AG04450 (cell line): Measurements from ENCODE around the gene EHBP1L1. TPM values are rescaled to one million over a fixed set of nuclear protein-coding genes. Genes with fewer than 3 reads are reported as not detected.

Experiments
- CTCF ChIA-PET: fragments of 300-600, 350-600 bp; formaldehyde crosslinking; extraction: SDS; loops from one replicate; lab custom pipeline; 2022; ENCODE audit warnings: antibody characterized with exemption, inconsistent platforms; lab: Charles Lee
- POLR2A ChIA-PET: fragments of 350-600 bp; formaldehyde crosslinking; extraction: SDS; loops from one replicate; lab custom pipeline; 2021; ENCODE audit warnings: antibody characterized with exemption, inconsistent platforms; lab: Yijun Ruan, JAX
- DNase-seq: peaks from one replicate; pipeline ENCODE4 v3.0.0-alpha.2; 2011; ENCODE audit warnings: low read depth, low spot score
- H3K27ac ChIP-seq: one replicate; pipeline ENCODE4 v1.5.1; 2012; ENCODE audit warnings: low read depth, low read length, control low read depth
- H3K27me3 ChIP-seq: one replicate; pipeline ENCODE4 v1.6.0; 2012; ENCODE audit warnings: low read length; ENCODE audit not compliant: control insufficient read depth, insufficient read depth
- H3K4me3 ChIP-seq: 2 replicates; pipeline ENCODE4 v1.5.1; 2011; ENCODE audit warnings: mild to moderate bottlenecking, low read depth, low read length, control low read depth
- H3K9me3 ChIP-seq: 2 replicates; pipeline ENCODE4 v1.5.1; 2012; ENCODE audit warnings: low read length; ENCODE audit not compliant: control insufficient read depth, insufficient read depth
- polyA plus RNA-seq: library from polyadenylated mRNA; depleted of rRNA; stranded (reverse); fragments of >200 nt; gene quantifications from 2 replicates; pipeline ENCODE4 v1.2.3, GENCODE V29; 2011
- TF ChIP-seq, protein P1 (sequence below): IDR thresholded peaks from 2 replicates; pipeline ENCODE4 v1.5.1; 2011; ENCODE audit warnings: low read depth, low read length, control low read depth, inconsistent platforms

EHBP1L1 gene
- polyA plus RNA-seq, 1 experiment = 11.3 TPM

DNA sequence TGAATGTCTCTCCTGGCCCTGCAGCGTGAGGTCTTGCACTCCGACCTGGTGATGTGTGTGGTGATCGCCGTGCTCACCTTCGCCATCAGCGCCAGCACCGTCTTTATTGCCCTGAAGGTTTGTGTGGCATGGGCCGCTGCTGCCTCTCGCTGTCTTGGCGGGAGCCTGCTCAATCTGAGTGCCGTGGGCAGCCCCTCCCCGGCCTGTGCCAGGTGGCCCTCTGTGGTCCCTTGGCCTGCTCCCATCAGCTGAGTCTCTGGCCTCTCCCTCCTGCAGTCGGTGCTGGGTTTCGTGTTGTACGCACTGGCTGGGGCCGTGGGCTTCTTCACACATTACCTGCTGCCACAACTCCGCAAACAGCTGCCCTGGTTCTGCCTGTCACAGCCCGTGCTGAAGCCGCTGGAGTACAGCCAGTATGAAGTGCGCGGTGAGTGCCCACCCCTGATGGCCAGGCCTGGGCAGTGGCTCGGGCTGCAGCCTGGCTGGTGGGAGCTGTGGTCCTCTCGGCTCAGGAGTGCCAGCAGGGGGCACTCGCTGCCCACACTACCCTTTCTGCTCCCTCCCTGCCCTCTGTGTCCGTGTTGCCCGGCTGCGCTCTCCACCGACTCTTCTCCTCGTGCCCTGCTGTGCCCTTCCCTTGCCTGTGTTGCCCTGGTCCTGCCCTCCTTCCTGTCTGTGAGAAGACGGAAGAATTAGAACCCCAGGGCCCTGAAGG is 49.9 kb downstream of the EHBP1L1 start:
- ChIA-PET CTCF (interaction anchor here (0.9 to 1.2 kb wide), 2 partner anchors 11 to 12 kb away, joined by 3 read pairs; no protein-coding TSS in a partner anchor), POLR2A (no interaction called here)
- H3K4me3 ChIP-seq = no peak overlapping the region
- H3K27me3 ChIP-seq = no peaks in the 10 kb centered on the region
- H3K27ac ChIP-seq = no peak overlapping the region
- no peaks in the 10 kb centered on the region; the same call in 1 of the 2 replicates for H3K9me3 ChIP-seq
- TF ChIP-seq, protein P1, sequence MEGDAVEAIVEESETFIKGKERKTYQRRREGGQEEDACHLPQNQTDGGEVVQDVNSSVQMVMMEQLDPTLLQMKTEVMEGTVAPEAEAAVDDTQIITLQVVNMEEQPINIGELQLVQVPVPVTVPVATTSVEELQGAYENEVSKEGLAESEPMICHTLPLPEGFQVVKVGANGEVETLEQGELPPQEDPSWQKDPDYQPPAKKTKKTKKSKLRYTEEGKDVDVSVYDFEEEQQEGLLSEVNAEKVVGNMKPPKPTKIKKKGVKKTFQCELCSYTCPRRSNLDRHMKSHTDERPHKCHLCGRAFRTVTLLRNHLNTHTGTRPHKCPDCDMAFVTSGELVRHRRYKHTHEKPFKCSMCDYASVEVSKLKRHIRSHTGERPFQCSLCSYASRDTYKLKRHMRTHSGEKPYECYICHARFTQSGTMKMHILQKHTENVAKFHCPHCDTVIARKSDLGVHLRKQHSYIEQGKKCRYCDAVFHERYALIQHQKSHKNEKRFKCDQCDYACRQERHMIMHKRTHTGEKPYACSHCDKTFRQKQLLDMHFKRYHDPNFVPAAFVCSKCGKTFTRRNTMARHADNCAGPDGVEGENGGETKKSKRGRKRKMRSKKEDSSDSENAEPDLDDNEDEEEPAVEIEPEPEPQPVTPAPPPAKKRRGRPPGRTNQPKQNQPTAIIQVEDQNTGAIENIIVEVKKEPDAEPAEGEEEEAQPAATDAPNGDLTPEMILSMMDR = peak; percentile 45
- DNase-seq = no peak

DNA sequence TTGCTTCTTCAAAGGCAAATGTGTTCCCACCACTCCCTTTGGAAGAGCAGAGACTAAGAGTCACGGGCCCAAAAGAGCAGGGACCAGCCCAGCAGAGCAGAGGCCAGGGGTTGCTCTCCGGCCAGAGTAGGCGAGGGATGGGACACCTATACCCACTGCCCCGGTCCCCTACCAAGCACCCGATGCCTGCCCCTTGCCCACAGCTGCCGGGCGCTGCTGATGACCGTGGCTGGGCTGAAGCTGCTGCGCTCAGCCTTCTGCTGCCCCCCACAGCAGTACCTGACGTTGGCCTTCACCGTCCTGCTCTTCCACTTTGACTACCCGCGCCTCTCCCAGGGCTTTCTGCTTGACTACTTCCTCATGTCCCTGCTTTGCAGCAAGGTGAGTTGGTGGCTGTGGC is 51.3 kb downstream of the EHBP1L1 start:
- Histone ChIP-seq H3K4me3 (no peak overlapping the region), H3K27ac (no peak overlapping the region), H3K27me3 (no peaks in the 10 kb centered on the region), H3K9me3 (no peaks in the 10 kb centered on the region; the same call in 1 of the 2 replicates)
- CTCF ChIA-PET = interaction anchor here (0.5 to 1.2 kb wide), 3 partner anchors 12 to 261 kb away, joined by 3 to 6 read pairs (median 3); partner anchors contain the start of gene FIBP
- TF ChIP-seq, protein P1 = no peak
- DNase-seq = no peak
- POLR2A ChIA-PET = no interaction called here

DNA sequence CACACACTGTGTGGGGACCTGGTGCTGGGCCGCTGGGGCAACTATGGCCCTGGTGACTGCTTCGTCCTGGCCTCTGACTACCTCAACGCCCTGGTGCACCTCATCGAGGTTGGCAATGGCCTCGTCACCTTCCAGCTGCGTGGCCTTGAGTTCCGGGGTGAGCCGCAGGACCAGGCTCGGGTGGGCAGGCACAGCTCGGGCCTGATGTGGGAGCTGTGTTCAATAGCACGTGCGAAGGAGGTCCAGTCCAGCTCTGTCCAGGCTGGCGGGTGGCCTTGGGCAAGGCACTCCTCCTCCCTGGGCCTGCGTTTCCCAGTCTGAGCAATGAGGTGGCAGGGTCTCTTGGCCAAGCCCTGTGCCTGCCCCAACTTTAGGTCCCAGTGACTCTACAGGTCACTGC is 53.7 kb downstream of the EHBP1L1 start:
- Histone ChIP-seq H3K9me3 (no peaks in the 10 kb centered on the region; the same call in 1 of the 2 replicates), H3K4me3 (no peak overlapping the region), H3K27me3 (no peaks in the 10 kb centered on the region), H3K27ac (no peak overlapping the region)
- TF ChIP-seq, protein P1 = no peak
- no peak for DNase-seq
- POLR2A ChIA-PET = no interaction called here
- CTCF ChIA-PET = no interaction called here

DNA sequence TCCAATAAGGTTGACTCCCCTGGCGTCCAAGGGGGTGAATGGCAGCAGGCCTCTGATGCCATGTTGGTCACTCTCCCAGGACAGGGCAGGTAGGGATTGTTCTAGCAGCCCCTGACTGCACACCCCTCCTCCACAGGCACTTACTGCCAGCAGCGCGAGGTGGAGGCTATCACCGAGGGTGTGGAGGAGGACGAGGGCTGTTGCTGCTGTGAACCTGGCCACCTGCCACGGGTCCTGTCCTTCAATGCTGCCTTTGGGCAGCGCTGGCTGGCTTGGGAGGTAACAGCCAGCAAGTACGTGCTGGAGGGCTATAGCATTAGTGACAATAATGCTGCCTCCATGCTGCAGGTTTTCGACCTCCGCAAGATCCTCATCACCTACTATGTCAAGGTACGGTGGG is 54.4 kb downstream of the EHBP1L1 start:
- ChIA-PET POLR2A (no interaction called here), CTCF (no interaction called here)
- Histone ChIP-seq H3K27ac (no peak overlapping the region), H3K27me3 (no peaks in the 10 kb centered on the region), H3K4me3 (no peak overlapping the region), H3K9me3 (no peaks in the 10 kb centered on the region; the same call in 1 of the 2 replicates)
- TF ChIP-seq, protein P1 = no peak
- DNase-seq = no peak

DNA sequence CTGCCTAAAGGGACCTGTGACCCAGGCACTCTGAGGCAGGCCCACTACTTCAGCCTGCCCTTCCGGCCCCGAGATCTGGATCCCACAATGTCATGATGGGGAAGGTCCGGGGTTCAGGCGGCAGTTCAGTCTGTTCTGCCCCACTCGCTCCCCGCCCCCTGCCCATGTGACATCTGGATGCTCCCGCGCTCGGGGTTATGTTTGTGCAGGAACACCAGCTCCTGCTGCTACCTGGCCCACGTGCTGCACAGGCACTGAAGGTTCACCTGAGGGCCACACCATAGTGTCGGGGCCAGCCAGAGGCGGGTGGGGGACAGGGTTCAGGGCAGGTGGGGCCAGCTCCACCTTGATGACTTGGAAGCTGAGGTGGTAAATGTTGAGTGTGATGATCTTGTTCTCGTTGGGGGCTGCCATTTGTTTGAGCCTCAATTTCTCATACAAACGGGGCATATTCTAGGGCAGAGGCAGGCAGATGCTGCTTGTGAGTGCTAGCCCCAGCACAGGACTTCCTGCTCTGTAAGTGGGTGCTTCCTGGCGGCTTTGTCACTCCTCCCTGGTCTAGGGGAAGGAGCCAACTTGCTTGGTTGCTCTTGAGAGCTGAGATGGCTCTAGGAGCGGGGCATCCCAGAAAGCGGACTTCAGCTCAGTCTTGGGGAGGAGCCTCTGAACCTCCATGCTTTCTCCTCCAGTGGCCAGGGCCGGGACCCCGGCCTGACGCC is 57.7 kb downstream of the EHBP1L1 start:
- Histone ChIP-seq H3K4me3 (no peak overlapping the region), H3K9me3 (no peaks in the 10 kb centered on the region; the same call in 1 of the 2 replicates), H3K27me3 (no peaks in the 10 kb centered on the region), H3K27ac (no peak overlapping the region)
- POLR2A ChIA-PET = no interaction called here
- CTCF ChIA-PET = no interaction called here
- TF ChIP-seq, protein P1 = no peak
- no peak for DNase-seq
